GM12872 (cell line): Measurements from ENCODE around the gene KRT39.
A peak's percentile ranks its signal among the peaks of the same experiment; 100 is the strongest.

ENCODE experiments used
- CTCF ChIP-seq: IDR thresholded peaks from 3 replicates; pipeline ENCODE4 v1.5.1; 2011; ENCODE audit warnings: low read depth, mild to moderate bottlenecking, low read length, moderate library complexity; ENCODE audit not compliant: insufficient read depth

Gene KRT39

GRCh38 chr17:40981115-40981514 is 14.4 kb upstream of the KRT39 start:
- no peak for TF ChIP-seq CTCF

GRCh38 chr17:40980596-40980995 is 13.8 kb upstream of the KRT39 start:
- no peak for TF ChIP-seq CTCF

- TF ChIP-seq CTCF: no peak
These were observed 13.4 kb upstream of the KRT39 start for GRCh38 chr17:40980117-40980516.

GRCh38 chr17:40978575-40979151 is 11.9 kb upstream of the KRT39 start:
- TF ChIP-seq CTCF: no peak

- no peak for TF ChIP-seq CTCF
These were observed 8.8 kb upstream of the KRT39 start for GRCh38 chr17:40975516-40975915.

GRCh38 chr17:40974366-40974765 is 7.6 kb upstream of the KRT39 start:
- no peak for TF ChIP-seq CTCF

- no peak for TF ChIP-seq CTCF
These were observed 834 bp upstream of the KRT39 start for GRCh38 chr17:40967582-40967981.

- TF ChIP-seq CTCF: peak; percentile 68
These were observed 2.9 kb downstream of the KRT39 start for GRCh38 chr17:40963838-40964237.
